IPS DF 4.7 (cell line): Measurements from ENCODE around the gene RUNX2.

Source experiments
- DNase-seq: peaks from one replicate; pipeline ENCODE4 v3.0.0-alpha.2; 2013; ENCODE audit warnings: low spot score; ENCODE audit errors: extremely low read depth

The RUNX2 gene

DNA sequence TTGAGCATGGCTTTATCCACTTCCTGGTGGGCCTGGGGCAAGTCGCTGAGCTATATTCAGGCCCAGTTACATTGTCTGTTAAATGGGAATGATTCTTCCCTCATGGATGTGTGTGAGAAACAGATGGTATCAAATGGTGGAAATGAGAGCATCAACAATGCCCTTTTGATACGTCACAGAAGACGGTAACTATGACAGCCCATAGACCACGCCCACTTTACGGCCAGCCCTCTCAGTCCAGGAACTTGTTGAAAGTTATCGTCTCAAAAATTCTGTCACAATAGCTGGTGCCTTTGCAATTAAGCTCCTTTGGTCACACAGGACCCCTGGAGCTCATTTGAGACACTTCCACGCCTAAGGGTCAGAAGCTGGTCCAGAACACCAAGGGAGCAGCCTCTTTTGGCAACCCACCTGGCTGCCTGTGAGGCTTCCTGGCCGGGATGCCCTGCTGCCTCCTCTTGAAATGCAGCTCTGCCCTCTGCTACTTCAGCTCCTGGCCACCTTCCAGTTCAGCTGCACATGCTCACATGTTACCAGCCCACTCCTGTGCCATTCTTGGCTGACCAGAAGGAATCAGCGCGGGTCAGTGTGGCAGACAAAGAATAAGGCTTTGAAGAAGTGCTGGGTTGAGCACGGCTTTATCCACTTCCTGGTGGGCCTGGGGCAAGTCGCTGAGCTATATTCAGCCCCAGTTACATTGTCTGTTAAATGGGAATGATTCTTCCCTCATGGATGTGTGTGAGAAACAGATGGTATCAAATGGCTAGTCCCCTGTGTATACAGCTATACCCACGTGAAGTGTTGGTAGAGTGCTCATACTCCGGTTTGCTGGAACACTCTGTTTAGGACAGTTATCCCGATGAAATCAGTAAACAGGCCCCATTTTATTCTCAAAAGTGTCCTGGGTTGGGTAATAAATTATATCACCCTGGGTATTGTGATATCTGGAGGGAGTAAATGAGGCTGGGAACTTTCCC is 248.8 kb downstream of the RUNX2 start:
- no peak for DNase-seq

DNA sequence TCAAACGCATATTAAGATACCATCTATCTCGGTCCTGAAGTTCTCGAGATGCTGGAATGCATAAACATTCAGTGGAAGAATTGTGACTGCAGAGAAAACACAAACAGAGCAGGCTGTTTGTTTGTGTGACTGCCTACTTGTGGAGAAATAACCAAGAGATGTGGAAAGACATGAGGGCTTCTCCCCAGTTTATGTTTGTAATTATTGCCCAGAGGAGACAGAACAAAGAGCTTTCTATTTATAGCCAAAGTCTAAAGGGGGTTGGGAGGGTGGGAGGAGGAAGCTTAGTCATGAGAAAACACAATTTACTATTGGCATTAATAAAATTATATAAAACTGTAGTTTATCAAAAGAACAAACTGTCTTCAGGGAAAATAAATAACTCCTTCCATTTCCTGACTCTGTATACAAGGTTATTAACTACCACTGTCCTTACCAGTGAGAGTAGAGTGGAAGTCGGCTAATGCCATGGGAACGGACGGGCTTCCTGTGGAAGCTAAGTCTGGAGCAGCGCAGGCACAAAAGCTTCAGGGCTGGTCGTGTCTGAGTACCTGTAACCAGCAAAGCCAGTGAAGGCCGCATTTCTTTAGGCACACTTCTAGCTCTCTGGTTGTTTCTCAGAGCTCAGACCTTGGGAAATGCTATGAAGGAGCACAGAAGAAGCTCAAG is 249.8 kb downstream of the RUNX2 start:
- DNase-seq = no peak

DNA sequence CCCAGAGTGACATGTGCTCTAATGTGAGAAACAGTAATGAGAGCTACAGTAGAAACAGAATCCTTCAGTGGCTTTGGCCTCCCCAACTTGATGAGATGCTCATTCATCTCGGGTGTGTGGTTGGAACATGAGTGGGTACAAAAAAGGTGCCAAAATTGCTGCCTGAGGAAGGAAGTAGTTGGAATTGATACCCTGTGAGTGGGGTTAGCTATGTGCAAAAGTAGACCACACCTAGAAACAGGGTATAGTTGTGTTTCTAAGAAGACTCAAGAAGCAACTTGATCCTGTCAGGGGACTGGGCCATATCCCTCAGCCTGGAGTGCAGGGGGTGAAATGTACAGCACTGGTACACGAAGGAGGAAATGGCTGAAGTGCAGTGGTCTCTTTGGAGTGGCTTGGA is 256.0 kb downstream of the RUNX2 start:
- DNase-seq = no peak

GRCh38 chr6:45586216-45587171 is 258.4 kb downstream of the RUNX2 start:
- DNase-seq = no peak

GRCh38 chr6:45587229-45588060 is 259.3 kb downstream of the RUNX2 start:
- DNase-seq = no peak

DNA sequence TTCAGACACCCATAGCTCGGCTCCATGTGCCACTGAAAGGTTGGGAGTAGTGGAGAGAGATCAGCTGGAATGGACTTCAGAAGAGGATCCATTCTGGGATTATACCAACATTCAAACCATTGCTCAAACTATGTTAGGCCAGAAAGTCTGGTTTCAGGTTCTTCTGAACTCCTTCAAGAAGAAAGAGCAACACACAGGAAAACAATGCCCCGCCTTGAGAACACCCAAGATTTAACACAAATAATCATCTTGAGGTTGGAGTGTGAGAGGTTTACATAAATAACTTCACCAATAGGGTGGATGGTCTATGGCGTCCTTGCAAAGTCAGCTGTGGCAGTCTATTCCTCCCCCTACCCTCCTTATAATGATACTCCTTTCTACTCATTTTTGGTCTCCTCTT is 261.2 kb downstream of the RUNX2 start:
- DNase-seq = no peak

- no peak for DNase-seq
Measured at GRCh38 chr6:45590226-45590625, 262.1 kb downstream of the RUNX2 start.

DNA sequence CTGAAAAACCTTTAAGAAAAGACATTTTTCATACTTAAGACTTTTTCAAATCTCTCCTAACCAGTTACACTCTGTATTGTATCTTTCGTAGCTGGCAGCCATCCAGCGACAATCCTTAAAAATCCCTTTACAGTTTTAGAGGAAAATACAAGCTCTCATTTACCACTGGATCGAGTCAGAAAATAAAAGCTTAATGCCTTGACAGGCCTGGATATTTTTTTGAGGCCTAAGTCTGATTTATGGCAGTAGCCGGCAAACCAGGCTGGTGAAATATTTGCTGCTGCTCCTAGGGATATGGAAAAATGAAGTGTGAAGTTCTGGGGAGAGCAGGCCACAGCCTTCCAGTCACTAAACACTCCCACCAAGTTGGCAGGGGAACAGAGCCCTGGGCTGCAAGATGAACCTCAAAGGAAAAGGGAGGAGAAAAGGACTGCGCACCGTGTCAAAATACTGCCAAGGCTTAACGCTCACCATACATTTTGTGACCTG is 262.6 kb downstream of the RUNX2 start:
- no peak for DNase-seq

- no peak for DNase-seq
Measured at GRCh38 chr6:45591306-45591705, 263.2 kb downstream of the RUNX2 start.

DNA sequence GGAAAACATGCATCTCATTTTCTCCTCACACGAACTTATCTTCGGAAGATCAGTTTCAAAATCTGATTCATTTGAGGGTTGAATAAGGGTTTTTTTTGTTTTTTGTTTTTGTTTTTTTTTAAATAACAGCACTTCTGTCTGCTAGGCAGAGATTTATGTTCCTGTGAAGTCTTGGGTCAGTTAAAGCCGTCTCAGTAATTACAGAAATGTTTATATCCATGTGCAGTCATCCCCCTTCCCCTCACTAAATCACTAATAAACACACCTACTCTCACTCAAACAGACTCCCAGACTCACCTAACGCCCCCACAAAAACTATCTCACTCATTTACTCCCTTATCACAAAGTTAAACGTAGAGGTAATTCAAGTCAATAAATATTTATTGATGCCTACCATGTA is 263.8 kb downstream of the RUNX2 start:
- DNase-seq = no peak

- DNase-seq = no peak
Measured at GRCh38 chr6:45592991-45593390, 264.9 kb downstream of the RUNX2 start.

DNA sequence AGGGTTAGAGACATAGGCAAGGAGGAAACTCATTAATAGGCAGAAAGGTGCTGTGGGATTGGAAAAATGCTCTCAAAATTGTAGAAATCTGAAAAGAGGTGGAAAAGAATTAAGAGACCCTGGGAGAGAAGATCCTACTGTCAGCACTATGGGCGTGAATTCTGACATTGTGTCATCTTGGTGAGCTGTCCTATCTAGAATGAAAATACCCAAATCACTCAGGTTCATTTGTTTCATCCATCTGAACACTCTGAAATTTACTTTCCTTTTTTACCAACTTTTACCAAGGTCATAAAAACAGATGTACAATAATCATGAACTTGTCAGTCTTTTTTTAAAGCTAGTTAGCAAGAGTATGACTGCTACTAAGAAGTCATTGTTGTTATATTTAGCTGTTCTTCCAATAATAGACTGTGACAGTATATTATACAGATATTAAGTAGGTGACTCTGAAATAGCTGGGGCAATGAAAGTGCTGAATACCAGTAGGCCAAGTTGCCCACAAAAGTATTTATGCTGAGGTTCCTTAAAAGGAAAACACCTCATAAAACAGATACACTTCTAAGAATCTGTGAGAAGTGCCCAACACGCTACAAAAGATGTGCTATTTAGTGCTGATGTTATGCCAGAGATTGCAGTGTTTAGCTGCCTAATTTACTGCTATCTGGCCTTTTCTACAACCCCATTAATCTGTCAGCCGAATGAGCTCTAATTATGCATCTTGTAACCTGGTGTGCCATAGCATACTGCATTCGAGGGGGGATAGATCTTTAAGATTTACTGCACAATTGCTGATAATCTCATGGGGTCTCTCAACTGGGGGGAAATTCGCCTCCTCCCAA is 267.1 kb downstream of the RUNX2 start:
- no peak for DNase-seq

DNA sequence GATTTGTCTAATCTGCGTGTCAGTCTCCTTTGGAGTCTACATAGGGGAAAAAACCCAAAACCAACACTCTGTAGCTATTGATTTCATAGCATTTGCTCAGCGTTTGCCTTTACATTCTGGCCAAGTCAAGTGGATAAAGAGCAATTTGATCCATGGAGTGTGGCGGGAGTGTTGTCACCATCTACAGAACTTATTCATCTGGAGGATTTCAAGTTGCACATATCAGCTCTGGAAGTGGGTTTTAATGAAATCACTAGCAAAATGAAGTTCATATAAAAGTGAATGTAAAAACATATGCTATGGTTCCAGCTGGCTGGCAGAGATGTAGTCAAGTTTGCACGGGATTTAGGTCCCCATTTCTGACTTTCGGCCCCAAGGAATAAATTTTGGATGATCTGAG is 269.3 kb downstream of the RUNX2 start:
- no peak for DNase-seq

DNA sequence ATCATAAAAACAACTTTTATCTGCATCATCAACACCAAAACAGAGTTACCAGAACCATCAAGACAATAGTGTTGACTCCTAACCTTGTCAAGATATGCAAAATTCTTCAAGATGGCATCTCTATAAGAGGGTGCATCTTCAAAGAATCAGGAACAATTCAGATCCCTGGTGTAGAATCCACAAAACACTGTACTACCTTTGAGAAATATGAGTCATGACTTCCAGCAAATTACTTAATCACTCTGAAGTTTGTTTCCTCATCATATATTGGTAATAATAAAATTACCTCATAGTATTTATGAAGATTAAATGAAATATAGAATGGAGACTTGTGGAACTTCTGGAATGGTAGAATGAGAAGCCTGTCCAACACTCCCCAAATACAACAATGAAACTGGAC is 270.9 kb downstream of the RUNX2 start:
- DNase-seq = no peak

- DNase-seq = no peak
Measured at GRCh38 chr6:45605971-45606370, 277.8 kb downstream of the RUNX2 start.

- DNase-seq = no peak
Measured at GRCh38 chr6:45606831-45607400, 278.8 kb downstream of the RUNX2 start.

DNA sequence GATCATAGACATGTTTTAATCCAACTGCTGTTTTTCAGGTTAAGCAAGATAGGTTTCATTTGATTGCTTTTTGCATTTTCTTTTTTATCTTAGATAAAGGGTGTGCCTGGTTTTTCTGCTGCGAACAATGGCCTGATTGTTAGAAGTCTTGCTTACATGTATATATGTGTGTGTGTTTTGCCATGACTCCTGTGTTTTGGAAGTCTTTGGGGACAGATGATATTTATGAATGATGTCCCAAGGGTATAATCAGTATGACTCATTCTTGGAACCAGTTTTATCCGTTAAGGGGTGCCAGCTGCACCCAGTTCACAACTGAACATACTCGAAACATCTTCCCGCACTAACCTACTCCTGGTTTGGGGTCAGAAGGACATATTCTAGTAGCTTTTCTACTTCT is 279.7 kb downstream of the RUNX2 start:
- DNase-seq = no peak

DNA sequence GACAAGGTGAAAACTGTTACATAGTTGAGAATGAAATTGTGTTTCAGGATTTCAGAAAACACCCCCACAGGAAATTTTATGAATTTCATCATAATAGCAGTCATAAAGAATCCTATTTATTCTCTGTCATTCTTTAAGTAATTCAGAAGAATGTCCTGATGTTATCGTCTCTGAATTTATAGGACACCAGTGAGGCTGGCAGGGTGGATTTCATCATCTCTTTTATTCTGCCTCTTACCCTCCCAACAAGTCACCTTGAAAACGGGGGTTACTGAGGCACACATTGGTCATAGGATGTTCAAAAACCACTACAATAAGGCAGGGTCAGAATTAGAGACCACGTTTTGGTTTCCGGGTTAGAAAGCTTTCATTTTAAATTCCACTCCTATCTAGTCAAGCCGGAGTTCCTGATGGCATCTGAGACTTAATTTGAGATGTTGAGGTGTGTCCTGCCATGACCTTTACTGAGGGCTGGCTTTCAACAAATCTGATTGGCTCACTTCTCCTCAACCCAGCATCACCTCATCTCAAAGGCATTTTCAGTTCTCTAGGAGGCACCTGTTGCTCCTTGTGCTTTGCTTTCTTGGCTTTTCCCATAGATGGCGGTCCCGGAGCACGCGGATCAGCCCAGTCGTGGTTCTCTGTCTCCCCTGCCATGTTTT is 280.3 kb downstream of the RUNX2 start:
- no peak for DNase-seq
